ENCODE results near the gene GSG1L.

The GSG1L gene

GRCh38 chr16:27793249-27793622 lies 270.3 kb downstream of the GSG1L start:
- no peak for TF ChIP-seq CTCF (conservative IDR thresholded peaks at IDR 0.05; ENCODE audit: low read depth, low read length)
- no peak for DNase-seq (ENCODE audit: low read depth)
- no peak overlapping the region for H3K4me3 ChIP-seq (ENCODE audit: low read length)

GRCh38 chr16:27792486-27793248 lies 270.8 kb downstream of the GSG1L start:
- peak; percentile 75 for DNase-seq (ENCODE audit: low read depth)
- no peak overlapping the region for H3K4me3 ChIP-seq (ENCODE audit: low read length)
- TF ChIP-seq CTCF (conservative IDR thresholded peaks at IDR 0.05; ENCODE audit: low read depth, low read length), result no peak

GRCh38 chr16:27791404-27791719 lies 272.2 kb downstream of the GSG1L start:
- TF ChIP-seq CTCF (conservative IDR thresholded peaks at IDR 0.05; ENCODE audit: low read depth, low read length), result no peak
- H3K4me3 ChIP-seq (ENCODE audit: low read length), result no peak overlapping the region
- DNase-seq (ENCODE audit: low read depth), result no peak

- H3K4me3 ChIP-seq (ENCODE audit: low read length), result no peak overlapping the region
- no peak for DNase-seq (ENCODE audit: low read depth)
- TF ChIP-seq CTCF (conservative IDR thresholded peaks at IDR 0.05; ENCODE audit: low read depth, low read length), result no peak
Observed at GRCh38 chr16:27790546-27791403, 272.7 kb downstream of the GSG1L start.

GRCh38 chr16:27789595-27790241 lies 273.8 kb downstream of the GSG1L start:
- no peak for DNase-seq (ENCODE audit: low read depth)
- H3K4me3 ChIP-seq (ENCODE audit: low read length), result no peak overlapping the region
- TF ChIP-seq CTCF (conservative IDR thresholded peaks at IDR 0.05; ENCODE audit: low read depth, low read length), result no peak

- no peak for TF ChIP-seq CTCF (conservative IDR thresholded peaks at IDR 0.05; ENCODE audit: low read depth, low read length)
- DNase-seq (ENCODE audit: low read depth), result no peak
- H3K4me3 ChIP-seq (ENCODE audit: low read length), result no peak overlapping the region
Observed at GRCh38 chr16:27789150-27789549, 274.4 kb downstream of the GSG1L start.

All from retinal pigment epithelial cell (primary cell).